ENCODE measurements around the gene INO80. TPM values are rescaled to one million over a fixed set of nuclear protein-coding genes. Genes with fewer than 3 reads are reported as not detected.
"Not testable (repeated sequence)": the region's sequence is repeated elsewhere in the genome, so short reads cannot be mapped to it uniquely, and the experiment has no call there.

INO80 gene
- total RNA-seq, 1 donor from 2014 or later, result 23.5 TPM

- H3K27me3 ChIP-seq (ENCODE audit: control insufficient read depth in 3 of 3, insufficient read depth in 3 of 3, low read length in 3 of 3); H3K36me3 ChIP-seq (ENCODE audit: control insufficient read depth in 3 of 3, insufficient read depth in 3 of 3, low read length in 3 of 3); H3K9ac ChIP-seq (ENCODE audit: low read depth in 1 of 3, low read length in 3 of 3); H3K4me3 ChIP-seq (ENCODE audit: low read length in 3 of 3); H3K27ac ChIP-seq (ENCODE audit: low read depth, low read length); H3K9me3 ChIP-seq (ENCODE audit: control insufficient read depth in 3 of 3, low read length in 3 of 3); H3K4me1 ChIP-seq (ENCODE audit: control insufficient read depth in 3 of 3, insufficient read depth in 3 of 3, low read length in 3 of 3): not testable (repeated sequence)
Measured at GRCh38 chr15:41139112-41139511, 23.0 kb upstream of the INO80 start.

GRCh38 chr15:41135580-41135979 is 19.5 kb upstream of the INO80 start:
- H3K4me3 ChIP-seq (ENCODE audit: low read length in 3 of 3); H3K9me3 ChIP-seq (ENCODE audit: control insufficient read depth in 3 of 3, low read length in 3 of 3); H3K27me3 ChIP-seq (ENCODE audit: control insufficient read depth in 3 of 3, insufficient read depth in 3 of 3, low read length in 3 of 3); H3K36me3 ChIP-seq (ENCODE audit: control insufficient read depth in 3 of 3, insufficient read depth in 3 of 3, low read length in 3 of 3); H3K4me1 ChIP-seq (ENCODE audit: control insufficient read depth in 3 of 3, insufficient read depth in 3 of 3, low read length in 3 of 3); H3K27ac ChIP-seq (ENCODE audit: low read depth, low read length); H3K9ac ChIP-seq (ENCODE audit: low read depth in 1 of 3, low read length in 3 of 3): not testable (repeated sequence)

GRCh38 chr15:41133454-41133853 is 17.4 kb upstream of the INO80 start:
- Histone ChIP-seq H3K36me3 (ENCODE audit: control insufficient read depth in 3 of 3, insufficient read depth in 3 of 3, low read length in 3 of 3) (no peaks in the 10 kb centered on the region), H3K9me3 (ENCODE audit: control insufficient read depth in 3 of 3, low read length in 3 of 3) (no peaks in the 10 kb centered on the region), H3K9ac (ENCODE audit: low read depth in 1 of 3, low read length in 3 of 3) (no peak overlapping the region), H3K4me1 (ENCODE audit: control insufficient read depth in 3 of 3, insufficient read depth in 3 of 3, low read length in 3 of 3) (no peaks in the 10 kb centered on the region), H3K27me3 (ENCODE audit: control insufficient read depth in 3 of 3, insufficient read depth in 3 of 3, low read length in 3 of 3) (no peaks in the 10 kb centered on the region), H3K27ac (ENCODE audit: low read depth, low read length) (no peak overlapping the region), H3K4me3 (ENCODE audit: low read length in 3 of 3) (no peak overlapping the region)

- H3K9me3 ChIP-seq (ENCODE audit: control insufficient read depth in 3 of 3, low read length in 3 of 3); H3K9ac ChIP-seq (ENCODE audit: low read depth in 1 of 3, low read length in 3 of 3); H3K4me1 ChIP-seq (ENCODE audit: control insufficient read depth in 3 of 3, insufficient read depth in 3 of 3, low read length in 3 of 3); H3K36me3 ChIP-seq (ENCODE audit: control insufficient read depth in 3 of 3, insufficient read depth in 3 of 3, low read length in 3 of 3); H3K4me3 ChIP-seq (ENCODE audit: low read length in 3 of 3); H3K27me3 ChIP-seq (ENCODE audit: control insufficient read depth in 3 of 3, insufficient read depth in 3 of 3, low read length in 3 of 3); H3K27ac ChIP-seq (ENCODE audit: low read depth, low read length): not testable (repeated sequence)
Measured at GRCh38 chr15:41132094-41132493, 16.0 kb upstream of the INO80 start.

DNA sequence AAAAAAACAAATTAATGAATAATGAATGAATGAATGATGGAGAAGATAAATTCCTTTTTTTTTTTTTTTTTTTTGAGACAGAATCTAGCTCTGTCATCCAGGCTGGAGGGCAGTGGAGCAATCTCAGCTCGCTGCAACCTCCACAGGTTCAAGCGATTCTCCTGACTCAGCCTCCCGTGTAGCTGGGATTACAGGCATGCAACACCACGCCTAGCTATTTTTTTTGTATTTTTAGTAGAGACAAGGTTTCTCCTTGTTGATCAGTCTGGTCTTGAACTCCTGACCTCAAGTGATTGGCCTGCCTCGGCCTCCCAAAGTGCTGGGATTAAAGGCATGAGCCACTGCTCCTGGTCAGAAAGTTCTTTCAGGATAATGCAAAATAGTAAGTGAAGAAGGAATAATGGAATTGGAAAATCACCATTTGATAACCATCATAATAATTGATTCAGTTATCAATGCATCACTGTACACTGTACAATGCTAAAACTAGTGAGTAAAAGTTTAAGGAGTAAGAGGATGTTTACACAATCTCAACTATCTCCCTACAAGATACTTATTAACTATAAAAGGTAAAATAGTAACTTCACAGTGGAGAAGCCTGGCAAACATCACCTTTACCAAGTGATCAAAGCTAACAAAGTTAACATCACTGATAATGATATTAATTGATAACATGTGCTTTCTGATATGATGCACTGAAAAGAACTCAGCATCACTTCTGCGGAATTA is 12.3 kb upstream of the INO80 start:
- H3K9ac ChIP-seq (ENCODE audit: low read depth in 1 of 3, low read length in 3 of 3), result no peak overlapping the region
- no peaks in the 10 kb centered on the region for H3K9me3 ChIP-seq (ENCODE audit: control insufficient read depth in 3 of 3, low read length in 3 of 3)
- H3K4me3 ChIP-seq (ENCODE audit: low read length in 3 of 3), result no peak overlapping the region
- H3K36me3 ChIP-seq (ENCODE audit: control insufficient read depth in 3 of 3, insufficient read depth in 3 of 3, low read length in 3 of 3), result no peaks in the 10 kb centered on the region
- H3K27ac ChIP-seq (ENCODE audit: low read depth, low read length), result no peak overlapping the region
- no peaks in the 10 kb centered on the region for H3K4me1 ChIP-seq (ENCODE audit: control insufficient read depth in 3 of 3, insufficient read depth in 3 of 3, low read length in 3 of 3)
- peaks cover 0 to 6% (median 5%) of the 10 kb centered on the region in 3 donors for H3K27me3 ChIP-seq (ENCODE audit: control insufficient read depth in 3 of 3, insufficient read depth in 3 of 3, low read length in 3 of 3)

GRCh38 chr15:41125931-41126642 is 10.0 kb upstream of the INO80 start:
- Histone ChIP-seq H3K27ac (ENCODE audit: low read depth, low read length) (no peak overlapping the region), H3K4me1 (ENCODE audit: control insufficient read depth in 3 of 3, insufficient read depth in 3 of 3, low read length in 3 of 3) (no peaks in the 10 kb centered on the region), H3K4me3 (ENCODE audit: low read length in 3 of 3) (no peak overlapping the region), H3K9me3 (ENCODE audit: control insufficient read depth in 3 of 3, low read length in 3 of 3) (no peaks in the 10 kb centered on the region), H3K36me3 (ENCODE audit: control insufficient read depth in 3 of 3, insufficient read depth in 3 of 3, low read length in 3 of 3) (no peaks in the 10 kb centered on the region), H3K9ac (ENCODE audit: low read depth in 1 of 3, low read length in 3 of 3) (no peak overlapping the region), H3K27me3 (ENCODE audit: control insufficient read depth in 3 of 3, insufficient read depth in 3 of 3, low read length in 3 of 3) (peaks cover 0 to 9% (median 6%) of the 10 kb centered on the region in 3 donors)

DNA sequence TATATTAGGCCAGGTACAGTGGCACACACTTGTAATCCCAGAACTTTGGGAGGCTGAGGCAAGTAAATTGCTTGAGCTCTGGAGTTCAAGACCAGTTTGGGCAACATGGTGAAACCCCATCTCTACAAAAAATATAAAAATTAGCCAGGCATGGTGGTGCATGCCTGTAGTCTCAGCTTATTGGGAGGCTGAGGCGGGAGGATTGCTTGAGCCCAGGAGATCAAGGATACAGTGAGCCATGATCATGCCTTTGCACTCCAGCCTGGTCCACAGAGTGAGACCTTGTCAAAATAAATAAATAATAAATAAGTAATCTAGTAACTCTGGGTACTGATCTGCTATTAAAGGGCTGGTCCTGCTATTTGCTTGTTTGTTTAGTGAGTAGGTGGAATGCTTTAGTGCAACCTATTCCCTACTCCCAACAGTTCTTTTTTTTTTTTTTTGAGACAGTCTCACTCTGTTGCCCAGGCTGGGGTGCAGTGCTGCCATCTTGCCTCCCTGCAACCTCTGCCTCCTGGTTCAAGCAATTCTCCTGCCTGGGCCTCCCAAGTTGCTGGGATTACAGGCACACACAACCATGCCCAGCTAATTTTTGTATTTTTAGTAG is 9.1 kb upstream of the INO80 start:
- Histone ChIP-seq H3K36me3 (ENCODE audit: control insufficient read depth in 3 of 3, insufficient read depth in 3 of 3, low read length in 3 of 3) (no peaks in the 10 kb centered on the region), H3K4me3 (ENCODE audit: low read length in 3 of 3) (no peak overlapping the region), H3K27me3 (ENCODE audit: control insufficient read depth in 3 of 3, insufficient read depth in 3 of 3, low read length in 3 of 3) (peaks cover 0 to 10% (median 10%) of the 10 kb centered on the region in 3 donors)

GRCh38 chr15:41124058-41124457 is 8.0 kb upstream of the INO80 start:
- Histone ChIP-seq H3K27me3 (ENCODE audit: control insufficient read depth in 3 of 3, insufficient read depth in 3 of 3, low read length in 3 of 3) (peaks cover 0 to 10% (median 10%) of the 10 kb centered on the region in 3 donors), H3K9ac (ENCODE audit: low read depth in 1 of 3, low read length in 3 of 3) (no peak overlapping the region), H3K4me3 (ENCODE audit: low read length in 3 of 3) (no peak overlapping the region), H3K36me3 (ENCODE audit: control insufficient read depth in 3 of 3, insufficient read depth in 3 of 3, low read length in 3 of 3) (no peaks in the 10 kb centered on the region), H3K4me1 (ENCODE audit: control insufficient read depth in 3 of 3, insufficient read depth in 3 of 3, low read length in 3 of 3) (no peaks in the 10 kb centered on the region), H3K27ac (ENCODE audit: low read depth, low read length) (no peak overlapping the region), H3K9me3 (ENCODE audit: control insufficient read depth in 3 of 3, low read length in 3 of 3) (no peaks in the 10 kb centered on the region)

More for the DNA sequence above, 9.1 kb upstream of the INO80 start:
- H3K9ac ChIP-seq (ENCODE audit: low read depth in 1 of 3, low read length in 3 of 3), result no peak overlapping the region
- no peak overlapping the region for H3K27ac ChIP-seq (ENCODE audit: low read depth, low read length)
- no peaks in the 10 kb centered on the region for H3K4me1 ChIP-seq (ENCODE audit: control insufficient read depth in 3 of 3, insufficient read depth in 3 of 3, low read length in 3 of 3)
- H3K9me3 ChIP-seq (ENCODE audit: control insufficient read depth in 3 of 3, low read length in 3 of 3), result no peaks in the 10 kb centered on the region

- Histone ChIP-seq H3K36me3 (ENCODE audit: control insufficient read depth in 3 of 3, insufficient read depth in 3 of 3, low read length in 3 of 3) (no peaks in the 10 kb centered on the region), H3K9ac (ENCODE audit: low read depth in 1 of 3, low read length in 3 of 3) (no peak overlapping the region), H3K4me3 (ENCODE audit: low read length in 3 of 3) (no peak overlapping the region), H3K27me3 (ENCODE audit: control insufficient read depth in 3 of 3, insufficient read depth in 3 of 3, low read length in 3 of 3) (peaks cover 0 to 10% (median 10%) of the 10 kb centered on the region in 3 donors), H3K27ac (ENCODE audit: low read depth, low read length) (no peak overlapping the region), H3K4me1 (ENCODE audit: control insufficient read depth in 3 of 3, insufficient read depth in 3 of 3, low read length in 3 of 3) (no peaks in the 10 kb centered on the region), H3K9me3 (ENCODE audit: control insufficient read depth in 3 of 3, low read length in 3 of 3) (no peaks in the 10 kb centered on the region)
Measured at GRCh38 chr15:41122849-41123248, 6.8 kb upstream of the INO80 start.

GRCh38 chr15:41121951-41122350 is 5.9 kb upstream of the INO80 start:
- Histone ChIP-seq H3K4me3 (ENCODE audit: low read length in 3 of 3) (no peak overlapping the region), H3K9me3 (ENCODE audit: control insufficient read depth in 3 of 3, low read length in 3 of 3) (no peaks in the 10 kb centered on the region), H3K27ac (ENCODE audit: low read depth, low read length) (no peak overlapping the region), H3K36me3 (ENCODE audit: control insufficient read depth in 3 of 3, insufficient read depth in 3 of 3, low read length in 3 of 3) (no peaks in the 10 kb centered on the region), H3K27me3 (ENCODE audit: control insufficient read depth in 3 of 3, insufficient read depth in 3 of 3, low read length in 3 of 3) (peaks cover 0 to 10% (median 10%) of the 10 kb centered on the region in 3 donors), H3K4me1 (ENCODE audit: control insufficient read depth in 3 of 3, insufficient read depth in 3 of 3, low read length in 3 of 3) (peaks cover 2 to 3% (median 2%) of the 10 kb centered on the region in 3 donors), H3K9ac (ENCODE audit: low read depth in 1 of 3, low read length in 3 of 3) (no peak overlapping the region)
